Head of caudate nucleus (tissue), 42 donors: Measurements from ENCODE around the gene GTF2F2.

Experiments used
- DNase-seq, 42 donors: peaks; one replicate each; pipeline versions ENCODE4 v3.0.0 to v3.0.0-alpha.2; 2020 to 2021; ENCODE audit warnings: mixed read lengths in 7 of 42
- intact Hi-C: fragments of 100-400 bp; cut with DNase I; formaldehyde crosslinking; loops from one replicate; pipeline ENCODE4 v1.15.0; 2022

The GTF2F2 gene

GRCh38 chr13:45198924-45199323 lies 78.6 kb downstream of the GTF2F2 start:
- intact Hi-C loops = no loop called here
- DNase-seq = no peak

- intact Hi-C loops = no loop called here
Observed at GRCh38 chr13:45199711-45200110, 79.4 kb downstream of the GTF2F2 start.

GRCh38 chr13:45200701-45201232 lies 80.5 kb downstream of the GTF2F2 start, which contains the start of gene KCTD4:
KCTD4 (minus strand) TSS chr13:45201045; CDS start chr13:45194567, 6,478 bp downstream.
- intact Hi-C loops = no loop called here
- DNase-seq = no peak

More at GRCh38 chr13:45199711-45200110, 79.4 kb downstream of the GTF2F2 start:
- DNase-seq = no peak

GRCh38 chr13:45205124-45205523 lies 84.8 kb downstream of the GTF2F2 start:
- DNase-seq = no peak
- intact Hi-C loops = no loop called here

- peak in 1 of 42 donors; percentile 15 for DNase-seq
- intact Hi-C loops = no loop called here
Observed at GRCh38 chr13:45206340-45206739, 86.0 kb downstream of the GTF2F2 start.

- no peak for DNase-seq
- intact Hi-C loops = no loop called here
Observed at GRCh38 chr13:45207319-45207718, 87.0 kb downstream of the GTF2F2 start.

GRCh38 chr13:45208132-45208531 lies 87.8 kb downstream of the GTF2F2 start:
- DNase-seq = no peak
- intact Hi-C loops = no loop called here

- intact Hi-C loops = no loop called here
Observed at GRCh38 chr13:45209229-45209628, 88.9 kb downstream of the GTF2F2 start.

GRCh38 chr13:45215392-45216077 lies 95.2 kb downstream of the GTF2F2 start:
- intact Hi-C loops = no loop called here
- no peak for DNase-seq

More at GRCh38 chr13:45209229-45209628, 88.9 kb downstream of the GTF2F2 start:
- no peak for DNase-seq

GRCh38 chr13:45216193-45216592 lies 95.9 kb downstream of the GTF2F2 start:
- intact Hi-C loops = no loop called here
- DNase-seq = no peak

GRCh38 chr13:45218689-45219088 lies 98.4 kb downstream of the GTF2F2 start:
- DNase-seq = no peak
- intact Hi-C loops = no loop called here

GRCh38 chr13:45219123-45219891 lies 99.0 kb downstream of the GTF2F2 start:
- DNase-seq = no peak
- intact Hi-C loops = no loop called here

GRCh38 chr13:45219938-45220375 lies 99.6 kb downstream of the GTF2F2 start:
- intact Hi-C loops = no loop called here
- DNase-seq = peak in 1 of 42 donors; percentile 31

- intact Hi-C loops = no loop called here
- no peak for DNase-seq
Observed at GRCh38 chr13:45220403-45220802, 100.1 kb downstream of the GTF2F2 start.

GRCh38 chr13:45222516-45222915 lies 102.2 kb downstream of the GTF2F2 start:
- DNase-seq = no peak
- intact Hi-C loops = no loop called here

- no peak for DNase-seq
- intact Hi-C loops = no loop called here
Observed at GRCh38 chr13:45222919-45223318, 102.6 kb downstream of the GTF2F2 start.

GRCh38 chr13:45224176-45224575 lies 103.9 kb downstream of the GTF2F2 start:
- no peak for DNase-seq
- intact Hi-C loops = no loop called here

- intact Hi-C loops = no loop called here
- DNase-seq = no peak
Observed at GRCh38 chr13:45225370-45225769, 105.1 kb downstream of the GTF2F2 start.

GRCh38 chr13:45226024-45226423 lies 105.7 kb downstream of the GTF2F2 start:
- intact Hi-C loops = no loop called here
- no peak for DNase-seq

- DNase-seq = no peak
- intact Hi-C loops = no loop called here
Observed at GRCh38 chr13:45228002-45228401, 107.7 kb downstream of the GTF2F2 start.
